ENCODE results near the gene LLPH.
"Not testable (repeated sequence)": the region's sequence is repeated elsewhere in the genome, so short reads cannot be mapped to it uniquely, and the experiment has no call there.

LLPH gene

GRCh38 chr12:66130267-66131066 is at the start of gene LLPH:
Gene LLPH (minus strand): TSS chr12:66130750. CDS start chr12:66129106, 1,644 bp downstream.
- peak; percentile 87 to 89 for DNase-seq

- no peak for DNase-seq
These were observed 45.8 kb upstream of the LLPH start for GRCh38 chr12:66176105-66176900.

- not testable (repeated sequence) for DNase-seq
These were observed 44.1 kb upstream of the LLPH start for GRCh38 chr12:66174391-66175325.

GRCh38 chr12:66170606-66171005 is 40.1 kb upstream of the LLPH start:
- no peak for DNase-seq

GRCh38 chr12:66169221-66170170 is 38.9 kb upstream of the LLPH start, which contains the start of gene TMBIM4:
Gene TMBIM4 (minus strand): TSS chr12:66169996. CDS start chr12:66169951, 45 bp downstream.
- peak; percentile 80 to 83 for DNase-seq

GRCh38 chr12:66168410-66168809 is 37.9 kb upstream of the LLPH start:
- no peak for DNase-seq

- no peak for DNase-seq
These were observed 36.0 kb upstream of the LLPH start for GRCh38 chr12:66166561-66166960.

GRCh38 chr12:66165141-66165540 is 34.6 kb upstream of the LLPH start:
- DNase-seq, result no peak

GRCh38 chr12:66164349-66164821 is 33.8 kb upstream of the LLPH start:
- DNase-seq, result no peak

- DNase-seq, result no peak
These were observed 32.7 kb upstream of the LLPH start for GRCh38 chr12:66163289-66163688.

- no peak for DNase-seq
These were observed 32.2 kb upstream of the LLPH start for GRCh38 chr12:66162701-66163100.

- DNase-seq, result no peak
These were observed 30.2 kb upstream of the LLPH start for GRCh38 chr12:66160704-66161103.

GRCh38 chr12:66159123-66159522 is 28.6 kb upstream of the LLPH start:
- no peak for DNase-seq

GRCh38 chr12:66156654-66157053 is 26.1 kb upstream of the LLPH start:
- DNase-seq, result no peak

GRCh38 chr12:66154776-66155175 is 24.2 kb upstream of the LLPH start:
- DNase-seq, result no peak

- DNase-seq, result no peak
These were observed 22.2 kb upstream of the LLPH start for GRCh38 chr12:66152732-66153131.

- no peak for DNase-seq
These were observed 19.3 kb upstream of the LLPH start for GRCh38 chr12:66149702-66150398.

- no peak for DNase-seq
These were observed 14.5 kb upstream of the LLPH start for GRCh38 chr12:66144791-66145754.

GRCh38 chr12:66143868-66144267 is 13.3 kb upstream of the LLPH start:
- no peak for DNase-seq

- DNase-seq, result no peak
These were observed 12.3 kb upstream of the LLPH start for GRCh38 chr12:66142826-66143225.
